ENCODE results near the gene PLXNA4.

Gene PLXNA4

GRCh38 chr7:132383962-132384361 lies 192.3 kb downstream of the PLXNA4 start:
- TF ChIP-seq, protein P1, sequence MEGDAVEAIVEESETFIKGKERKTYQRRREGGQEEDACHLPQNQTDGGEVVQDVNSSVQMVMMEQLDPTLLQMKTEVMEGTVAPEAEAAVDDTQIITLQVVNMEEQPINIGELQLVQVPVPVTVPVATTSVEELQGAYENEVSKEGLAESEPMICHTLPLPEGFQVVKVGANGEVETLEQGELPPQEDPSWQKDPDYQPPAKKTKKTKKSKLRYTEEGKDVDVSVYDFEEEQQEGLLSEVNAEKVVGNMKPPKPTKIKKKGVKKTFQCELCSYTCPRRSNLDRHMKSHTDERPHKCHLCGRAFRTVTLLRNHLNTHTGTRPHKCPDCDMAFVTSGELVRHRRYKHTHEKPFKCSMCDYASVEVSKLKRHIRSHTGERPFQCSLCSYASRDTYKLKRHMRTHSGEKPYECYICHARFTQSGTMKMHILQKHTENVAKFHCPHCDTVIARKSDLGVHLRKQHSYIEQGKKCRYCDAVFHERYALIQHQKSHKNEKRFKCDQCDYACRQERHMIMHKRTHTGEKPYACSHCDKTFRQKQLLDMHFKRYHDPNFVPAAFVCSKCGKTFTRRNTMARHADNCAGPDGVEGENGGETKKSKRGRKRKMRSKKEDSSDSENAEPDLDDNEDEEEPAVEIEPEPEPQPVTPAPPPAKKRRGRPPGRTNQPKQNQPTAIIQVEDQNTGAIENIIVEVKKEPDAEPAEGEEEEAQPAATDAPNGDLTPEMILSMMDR (IDR thresholded peaks at IDR 0.05; ENCODE audit: borderline replicate concordance, control extremely low read depth, extremely low read depth, insufficient read depth, missing control alignments) = no peak
- DNase-seq (ENCODE audit: low spot score) = no peak
- in situ Hi-C loops (cut with MboI; ENCODE audit: low sequenced_read_pairs, unreplicated experiment) = no loop called here

DNA sequence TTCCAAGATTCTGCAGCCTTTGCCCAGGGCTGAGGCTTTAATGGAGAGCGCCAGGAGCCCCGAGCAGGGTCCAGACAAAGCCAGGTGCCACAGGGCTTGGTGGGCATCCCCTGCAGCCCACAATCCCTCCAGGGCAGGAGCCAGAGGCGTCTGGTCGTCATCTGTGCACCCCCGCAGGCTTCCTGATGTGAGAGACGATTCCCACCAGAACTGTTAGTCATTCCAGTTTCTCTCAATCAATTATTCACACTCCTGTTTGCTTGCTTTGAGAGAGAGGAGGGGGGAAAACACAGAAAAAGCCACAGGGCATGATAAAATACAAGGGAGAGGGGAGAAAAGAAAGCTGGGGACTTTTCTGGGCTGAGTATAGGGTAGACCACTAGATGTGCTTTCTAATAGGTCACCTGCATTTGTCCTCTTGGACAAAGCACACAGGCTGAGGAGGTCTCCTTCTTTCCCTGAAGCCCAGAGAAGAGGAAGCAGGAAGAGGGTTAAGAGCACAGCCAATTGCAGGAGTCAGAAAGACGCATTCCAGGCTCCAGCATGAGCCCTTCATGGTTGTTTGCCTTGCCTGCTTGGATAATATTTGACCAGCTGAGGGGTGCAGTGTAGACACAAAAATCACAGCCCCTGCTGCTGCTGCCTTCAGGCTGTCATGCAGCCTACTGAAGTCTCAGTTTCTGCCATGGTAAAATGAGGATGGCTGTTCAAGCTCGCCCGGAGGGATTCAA lies 194.4 kb downstream of the PLXNA4 start:
- in situ Hi-C loops (cut with MboI; ENCODE audit: low sequenced_read_pairs, unreplicated experiment) = no loop called here
- TF ChIP-seq, protein P1 (IDR thresholded peaks at IDR 0.05; ENCODE audit: borderline replicate concordance, control extremely low read depth, extremely low read depth, insufficient read depth, missing control alignments) = no peak
- DNase-seq (ENCODE audit: low spot score) = no peak

- TF ChIP-seq, protein P1 (IDR thresholded peaks at IDR 0.05; ENCODE audit: borderline replicate concordance, control extremely low read depth, extremely low read depth, insufficient read depth, missing control alignments) = no peak
- DNase-seq (ENCODE audit: low spot score) = no peak
- in situ Hi-C loops (cut with MboI; ENCODE audit: low sequenced_read_pairs, unreplicated experiment) = no loop called here
These were observed 196.2 kb downstream of the PLXNA4 start for GRCh38 chr7:132380059-132380458.

GRCh38 chr7:132379292-132379691 lies 197.0 kb downstream of the PLXNA4 start:
- TF ChIP-seq, protein P1 (IDR thresholded peaks at IDR 0.05; ENCODE audit: borderline replicate concordance, control extremely low read depth, extremely low read depth, insufficient read depth, missing control alignments) = no peak
- in situ Hi-C loops (cut with MboI; ENCODE audit: low sequenced_read_pairs, unreplicated experiment) = no loop called here
- DNase-seq (ENCODE audit: low spot score) = no peak

DNA sequence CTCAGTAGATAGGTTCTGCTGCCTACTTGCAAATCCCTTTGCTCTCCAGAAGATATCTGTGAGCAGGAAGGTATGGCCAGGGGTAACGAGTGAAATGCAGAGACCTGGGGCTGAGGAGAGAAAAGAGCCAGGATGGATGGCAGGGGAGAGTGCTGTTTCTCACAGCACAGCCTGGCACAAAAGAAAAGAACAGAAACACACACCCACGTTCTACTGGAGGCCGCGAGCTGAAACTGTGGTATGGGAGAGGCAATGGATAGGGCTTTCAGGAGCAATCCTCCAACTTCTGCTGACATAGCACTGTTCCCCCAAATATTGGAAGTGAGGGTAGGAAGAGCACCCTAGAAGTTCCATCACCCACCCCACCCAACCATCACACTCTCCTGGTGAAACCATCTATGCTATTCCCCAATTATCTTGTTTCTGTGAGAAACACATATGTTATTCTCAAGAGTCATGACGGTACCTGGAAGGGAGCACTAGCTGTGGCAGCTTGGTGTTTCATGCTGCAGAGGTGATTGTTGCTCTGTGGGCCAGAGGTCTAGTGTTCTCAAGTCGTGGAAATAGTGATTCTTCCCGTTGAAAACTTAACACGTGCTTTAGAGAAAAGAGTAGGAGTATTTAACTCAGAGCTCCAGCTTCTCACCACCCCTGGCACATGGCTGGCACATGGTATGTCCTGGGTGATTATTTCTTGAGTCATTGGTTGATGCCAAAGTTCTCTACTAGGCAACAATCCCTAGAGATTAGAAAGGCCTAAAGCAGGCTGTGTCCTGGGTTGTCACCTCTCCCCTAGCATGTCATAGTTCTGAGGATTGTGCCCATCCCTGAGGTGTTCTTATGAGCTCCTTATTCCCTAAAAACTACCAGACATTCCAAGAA lies 198.3 kb downstream of the PLXNA4 start:
- no peak for DNase-seq (ENCODE audit: low spot score)
- in situ Hi-C loops (cut with MboI; ENCODE audit: low sequenced_read_pairs, unreplicated experiment) = no loop called here
- TF ChIP-seq, protein P1 (IDR thresholded peaks at IDR 0.05; ENCODE audit: borderline replicate concordance, control extremely low read depth, extremely low read depth, insufficient read depth, missing control alignments) = no peak

GRCh38 chr7:132377015-132377414 lies 199.3 kb downstream of the PLXNA4 start:
- TF ChIP-seq, protein P1 (IDR thresholded peaks at IDR 0.05; ENCODE audit: borderline replicate concordance, control extremely low read depth, extremely low read depth, insufficient read depth, missing control alignments) = no peak
- no peak for DNase-seq (ENCODE audit: low spot score)
- in situ Hi-C loops (cut with MboI; ENCODE audit: low sequenced_read_pairs, unreplicated experiment) = no loop called here

Data from GM13976 (cell line).